Upper lobe of right lung (tissue), 1 donor: ENCODE measurements around the gene SH3BP2. TPM values are rescaled to one million over a fixed set of nuclear protein-coding genes. Genes with fewer than 3 reads are reported as not detected.

Experiments used
- ATAC-seq: fragments of 200-7000 bp; cut with Tn5 transposase; one replicate; pipeline ENCODE4 v1.9.1; 2020; ENCODE audit warnings: mild to moderate bottlenecking, moderate library complexity
- DNase-seq: peaks from one replicate; pipeline ENCODE4 v3.0.0-alpha.2; 2020
- H3K27ac ChIP-seq: fragments of 200-600 bp; one replicate; pipeline ENCODE4 v1.8.0; 2022
- H3K27me3 ChIP-seq: fragments of 200-600 bp; one replicate; pipeline ENCODE4 v1.8.0; 2022; ENCODE audit warnings: mild to moderate bottlenecking
- H3K36me3 ChIP-seq: fragments of 200-600 bp; one replicate; pipeline ENCODE4 v1.8.0; 2022
- H3K4me1 ChIP-seq: fragments of 200-600 bp; one replicate; pipeline ENCODE4 v1.8.0; 2022
- H3K4me3 ChIP-seq: fragments of 200-600 bp; one replicate; pipeline ENCODE4 v1.8.0; 2022; ENCODE audit warnings: mild to moderate bottlenecking
- H3K9me3 ChIP-seq: fragments of 200-600 bp; one replicate; pipeline ENCODE4 v1.8.0; 2022
- intact Hi-C: fragments of 100-400 bp; cut with DNase I; formaldehyde crosslinking; loops from one replicate; pipeline ENCODE4 v1.11.0; 2022
- total RNA-seq: library from RNA; stranded (reverse); fragmentation: NEBNext Ultra II Directional; extraction: Animal tissue kit (Norgen Biotek cat#: 25700); gene quantifications from one replicate; pipeline ENCODE4 v1.2.1, GENCODE V29; 2021
- TF ChIP-seq, protein P1 (sequence below): fragments of 200-600 bp; IDR thresholded peaks from one replicate; pipeline ENCODE4 v1.8.0; 2022; ENCODE audit warnings: antibody characterized with exemption
- donor health status: DM: no; HTN: yes; CAD: no; lungs with severe emphysema.

Gene SH3BP2
- total RNA-seq, 1 donor from 2014 or later = 99.0 TPM

DNA sequence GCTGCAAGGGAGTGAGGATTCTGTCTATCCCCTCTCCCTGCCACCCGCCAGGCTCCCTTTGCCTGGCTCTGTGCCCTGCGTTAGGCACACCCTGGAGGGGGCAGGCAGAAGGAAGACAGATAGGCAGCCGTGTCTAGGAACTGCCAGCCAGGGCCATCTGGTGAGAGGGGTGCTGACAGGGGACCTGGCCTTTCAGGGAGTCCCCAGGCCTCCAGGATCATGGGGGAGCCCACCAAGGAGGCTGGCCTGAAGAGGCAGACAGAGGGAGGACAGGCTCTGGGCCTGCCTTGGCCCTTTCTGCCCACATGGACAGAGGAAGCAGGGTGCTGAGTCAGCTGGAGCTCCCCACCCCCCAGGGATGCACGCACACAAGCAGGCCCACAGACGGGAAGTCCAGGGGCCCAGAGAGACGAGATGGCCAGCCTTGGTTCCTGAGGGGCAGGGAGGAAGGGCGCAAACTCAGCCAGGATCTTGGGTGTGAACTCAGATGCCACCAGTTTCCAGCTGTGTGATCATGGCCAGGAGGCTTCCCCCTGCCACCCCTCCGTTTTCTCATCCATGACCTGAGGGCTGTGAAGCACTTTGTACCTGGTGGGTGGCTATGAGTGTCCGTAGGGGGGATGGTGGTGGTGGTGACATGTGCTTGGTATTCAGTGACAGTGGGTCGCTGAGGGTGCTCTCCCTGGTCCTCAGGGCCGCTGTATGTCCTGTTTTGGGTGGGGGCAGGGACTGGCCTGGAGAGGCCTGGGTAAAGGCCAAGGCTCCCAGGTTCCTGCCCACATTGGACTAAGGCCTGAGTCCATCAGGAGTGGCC lies 1.8 kb downstream of the SH3BP2 start:
- H3K27ac ChIP-seq = peak overlapping the region; percentile 87
- H3K4me3 ChIP-seq = peak overlapping the region; percentile 75
- H3K36me3 ChIP-seq = no peaks in the 10 kb centered on the region
- no peaks in the 10 kb centered on the region for H3K9me3 ChIP-seq
- ATAC-seq = peak; percentile 20
- intact Hi-C loops = no loop called here
- no peaks in the 10 kb centered on the region for H3K27me3 ChIP-seq
- TF ChIP-seq, protein P1, sequence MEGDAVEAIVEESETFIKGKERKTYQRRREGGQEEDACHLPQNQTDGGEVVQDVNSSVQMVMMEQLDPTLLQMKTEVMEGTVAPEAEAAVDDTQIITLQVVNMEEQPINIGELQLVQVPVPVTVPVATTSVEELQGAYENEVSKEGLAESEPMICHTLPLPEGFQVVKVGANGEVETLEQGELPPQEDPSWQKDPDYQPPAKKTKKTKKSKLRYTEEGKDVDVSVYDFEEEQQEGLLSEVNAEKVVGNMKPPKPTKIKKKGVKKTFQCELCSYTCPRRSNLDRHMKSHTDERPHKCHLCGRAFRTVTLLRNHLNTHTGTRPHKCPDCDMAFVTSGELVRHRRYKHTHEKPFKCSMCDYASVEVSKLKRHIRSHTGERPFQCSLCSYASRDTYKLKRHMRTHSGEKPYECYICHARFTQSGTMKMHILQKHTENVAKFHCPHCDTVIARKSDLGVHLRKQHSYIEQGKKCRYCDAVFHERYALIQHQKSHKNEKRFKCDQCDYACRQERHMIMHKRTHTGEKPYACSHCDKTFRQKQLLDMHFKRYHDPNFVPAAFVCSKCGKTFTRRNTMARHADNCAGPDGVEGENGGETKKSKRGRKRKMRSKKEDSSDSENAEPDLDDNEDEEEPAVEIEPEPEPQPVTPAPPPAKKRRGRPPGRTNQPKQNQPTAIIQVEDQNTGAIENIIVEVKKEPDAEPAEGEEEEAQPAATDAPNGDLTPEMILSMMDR = no peak
- DNase-seq = peak; percentile 81
- peaks cover 73% of the 10 kb centered on the region for H3K4me1 ChIP-seq

DNA sequence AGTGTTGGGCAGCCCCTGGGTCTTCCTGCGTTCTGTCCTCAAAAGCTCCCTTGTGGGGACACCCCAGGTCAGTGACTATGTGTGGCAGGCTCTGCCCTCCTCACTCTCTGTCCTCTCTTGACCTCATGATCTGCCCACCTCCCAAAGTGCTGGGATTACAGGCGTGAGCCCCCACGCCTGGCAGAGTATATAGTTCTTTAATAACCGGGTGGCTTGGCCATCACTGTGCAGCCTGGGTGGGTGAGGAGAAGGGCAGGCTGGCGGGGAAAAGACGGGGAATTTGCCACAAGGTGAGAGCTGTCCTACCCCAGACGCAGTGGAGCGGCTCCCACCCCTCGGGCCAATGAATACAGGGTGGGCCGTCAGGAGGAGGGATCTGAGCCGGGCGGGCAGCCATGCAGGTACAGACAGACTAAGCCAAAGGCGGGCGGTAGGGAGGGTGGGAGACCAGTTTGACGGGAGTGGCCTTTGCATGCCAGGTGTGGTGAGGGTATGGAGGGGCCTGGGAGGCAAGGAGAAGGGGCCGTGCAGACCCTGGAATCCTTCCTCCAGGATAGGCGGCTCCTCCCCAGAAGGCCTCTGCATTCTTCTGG lies 2.5 kb downstream of the SH3BP2 start:
- Histone ChIP-seq H3K4me1 (peaks cover 80% of the 10 kb centered on the region), H3K36me3 (no peaks in the 10 kb centered on the region), H3K27me3 (no peaks in the 10 kb centered on the region), H3K9me3 (no peaks in the 10 kb centered on the region), H3K27ac (peak overlapping the region; percentile 87), H3K4me3 (no peak overlapping the region)
- TF ChIP-seq, protein P1 = no peak
- intact Hi-C loops = no loop called here
- ATAC-seq (no peak), DNase-seq (peak; percentile 58)

DNA sequence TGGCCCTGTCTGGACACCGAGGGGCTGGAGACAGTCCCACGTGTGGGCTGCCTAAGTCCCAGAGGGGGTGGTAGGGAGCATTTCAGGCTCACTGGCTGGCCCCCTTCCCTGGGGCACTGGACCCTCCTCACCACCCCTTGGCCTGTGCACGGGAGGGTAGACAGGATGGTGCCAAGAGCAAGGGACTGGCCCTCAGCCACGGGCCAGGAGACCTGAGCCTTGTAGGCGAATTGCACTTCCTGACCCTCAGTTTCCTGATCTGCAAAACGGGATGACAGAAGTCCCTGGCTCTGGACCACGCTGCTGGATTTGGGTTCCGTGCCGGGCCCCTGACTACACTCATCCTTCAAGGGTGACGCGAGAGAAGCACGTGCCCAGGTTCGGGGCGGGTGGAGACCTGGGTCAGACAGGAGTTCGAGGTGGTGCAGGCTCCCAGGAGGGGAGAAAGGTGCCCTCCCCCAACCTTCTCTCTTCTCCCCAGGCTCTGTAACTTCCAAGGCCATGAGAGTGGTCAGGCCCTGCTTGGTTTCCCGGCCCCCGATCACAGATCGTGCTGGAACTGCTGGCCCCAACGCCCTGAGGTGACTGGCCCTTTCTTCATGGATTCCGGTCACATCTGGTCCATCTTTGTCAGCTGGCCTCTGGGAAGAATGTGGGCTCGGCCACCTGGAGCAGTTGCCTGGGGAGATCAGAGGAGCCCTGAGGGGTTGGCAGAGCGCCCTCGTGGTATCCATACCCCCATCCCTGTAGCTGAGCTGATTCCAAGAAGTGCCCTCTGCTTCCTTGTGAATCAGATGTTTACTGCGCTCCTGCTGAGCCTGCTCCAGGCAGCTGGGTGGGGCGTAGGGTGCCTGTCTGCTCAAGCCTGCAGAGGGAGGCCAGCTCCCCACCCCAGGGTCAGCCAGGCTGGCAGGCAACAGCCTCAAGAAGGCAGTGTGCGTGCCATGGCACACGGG lies 3.3 kb downstream of the SH3BP2 start:
- TF ChIP-seq, protein P1 = no peak
- H3K9me3 ChIP-seq = no peaks in the 10 kb centered on the region
- ATAC-seq (no peak), DNase-seq (peak; percentile 70)
- H3K27me3 ChIP-seq = no peaks in the 10 kb centered on the region
- H3K27ac ChIP-seq = peak overlapping the region; percentile 87
- H3K36me3 ChIP-seq = no peaks in the 10 kb centered on the region
- intact Hi-C loops = no loop called here
- H3K4me1 ChIP-seq = peaks cover 87% of the 10 kb centered on the region
- H3K4me3 ChIP-seq = no peak overlapping the region

DNA sequence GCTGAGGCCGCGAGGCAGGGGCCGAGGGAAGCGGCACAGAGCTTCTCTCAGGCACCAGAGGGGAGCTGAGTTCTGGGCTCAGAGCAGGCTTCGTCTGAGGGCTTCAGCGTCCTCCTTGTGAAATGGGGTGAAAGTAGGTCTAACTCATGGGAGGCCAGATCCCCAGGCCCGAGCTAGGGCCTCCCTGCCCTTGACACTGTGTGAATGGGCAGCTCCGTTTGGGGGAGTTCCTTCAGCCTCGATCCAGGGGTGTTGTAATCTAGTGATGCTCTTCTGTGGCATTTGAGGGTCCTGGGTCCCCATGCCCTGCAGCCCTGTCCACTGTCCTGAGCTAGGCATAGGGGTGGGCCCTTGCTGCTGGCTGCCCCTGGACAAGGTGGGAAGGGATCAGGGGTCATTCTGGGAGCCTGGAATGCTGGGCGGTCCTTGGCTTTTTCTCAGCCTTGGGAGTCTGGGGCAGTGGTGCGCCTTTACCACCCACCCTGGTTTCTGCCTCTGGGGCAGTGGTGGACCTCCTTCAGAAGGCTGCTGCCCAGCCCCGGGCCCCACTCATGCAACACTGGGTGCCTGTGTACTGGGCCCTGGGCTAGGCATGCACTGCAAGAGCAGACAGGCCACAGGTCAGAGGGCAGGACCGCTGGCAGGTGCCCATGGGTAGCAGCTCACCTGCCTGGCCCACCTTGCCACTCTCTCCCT lies 4.1 kb downstream of the SH3BP2 start:
- Histone ChIP-seq H3K27me3 (no peaks in the 10 kb centered on the region), H3K36me3 (no peaks in the 10 kb centered on the region), H3K4me3 (no peak overlapping the region), H3K9me3 (no peaks in the 10 kb centered on the region), H3K27ac (peak overlapping the region; percentile 87), H3K4me1 (peaks cover 88% of the 10 kb centered on the region)
- DNase-seq (peak; percentile 49), ATAC-seq (no peak)
- intact Hi-C loops = no loop called here
- TF ChIP-seq, protein P1 = no peak
